ENCODE data around the gene KRT81.

The KRT81 gene

GRCh38 chr12:52291267-52291935 lies at the start of gene KRT81:
Gene KRT81, minus strand, starts transcription at chr12:52291534. Its CDS starts 69 bp downstream, at chr12:52291465.
- DNase-seq: no peak

DNA sequence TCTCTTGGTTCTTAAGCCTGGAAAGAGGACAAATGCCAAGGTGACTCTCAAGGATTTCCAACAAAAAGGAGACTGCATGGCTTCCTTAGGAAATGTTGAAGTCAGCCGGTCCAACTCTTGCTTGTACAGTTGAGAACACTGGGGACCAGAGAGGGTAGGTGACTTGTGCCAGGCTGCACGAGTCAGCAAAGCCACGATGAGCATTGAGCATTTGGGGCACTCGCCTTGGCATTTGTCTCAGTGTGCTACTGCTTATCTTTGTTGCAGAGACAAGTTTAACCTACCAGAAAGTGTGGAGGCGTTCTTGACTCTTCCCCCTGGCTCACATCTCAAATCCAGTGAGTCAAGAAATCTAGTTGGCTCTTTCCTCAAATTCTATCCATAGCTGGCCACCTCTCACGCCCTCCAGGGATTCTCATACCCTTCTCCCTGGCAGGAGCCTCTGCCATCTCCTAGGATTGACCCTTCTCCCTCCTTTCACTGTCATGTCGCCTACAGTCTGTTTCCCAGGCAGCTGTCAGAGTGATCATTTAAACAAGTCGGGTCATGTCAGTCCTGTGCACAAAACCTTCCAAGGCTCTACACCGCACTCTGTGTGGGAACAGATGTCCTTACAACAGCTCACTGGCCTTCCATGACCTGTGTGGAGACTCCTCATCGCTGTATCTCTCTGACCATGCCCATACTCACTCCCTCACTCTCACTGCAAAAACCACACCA lies 47.1 kb upstream of the KRT81 start:
- DNase-seq: no peak

DNA sequence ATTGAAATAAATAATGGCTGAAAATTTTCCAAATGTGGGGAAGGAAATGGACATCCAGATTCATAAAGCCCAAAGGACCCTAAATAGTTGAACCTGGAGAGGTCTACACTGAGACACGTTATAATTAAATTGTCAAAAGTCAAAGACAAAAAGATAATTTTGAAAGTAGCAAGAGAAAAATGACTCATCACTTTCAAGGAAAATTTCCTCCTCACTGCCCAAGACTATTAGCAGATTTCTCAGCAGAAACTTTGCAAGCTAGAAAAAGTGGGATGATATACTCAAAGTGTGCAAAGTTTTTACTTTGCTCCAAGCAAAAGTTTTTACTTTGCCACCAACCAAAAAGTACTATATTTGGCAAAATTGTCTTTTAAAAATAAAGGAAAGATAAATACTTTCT lies 45.7 kb upstream of the KRT81 start:
- DNase-seq: peak in 1 of 3 donors; percentile 16

- no peak for DNase-seq
Measured at GRCh38 chr12:52336641-52337040, 45.3 kb upstream of the KRT81 start.

- no peak for DNase-seq
Measured at GRCh38 chr12:52335598-52336262, 44.4 kb upstream of the KRT81 start.

DNA sequence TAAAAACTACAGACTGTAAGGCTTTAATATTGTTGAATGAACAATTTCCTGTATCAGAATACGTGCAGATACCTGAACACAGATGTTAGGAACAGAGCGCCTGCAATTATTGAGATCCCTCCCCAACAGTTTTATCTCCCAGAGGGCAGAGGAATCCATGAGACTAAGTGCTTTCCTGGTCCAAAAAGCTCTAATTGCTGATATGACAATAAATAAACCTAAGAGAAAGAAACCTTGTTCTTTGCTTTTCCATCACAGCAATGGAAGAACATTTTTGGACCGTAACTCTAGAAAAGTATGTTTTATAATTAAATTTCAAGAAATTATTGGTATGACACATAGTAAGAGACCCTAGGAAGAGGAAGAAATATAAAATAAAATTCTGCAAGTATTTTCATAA lies 42.9 kb upstream of the KRT81 start:
- no peak for DNase-seq

GRCh38 chr12:52333321-52333720 lies 42.0 kb upstream of the KRT81 start:
- DNase-seq: no peak

DNA sequence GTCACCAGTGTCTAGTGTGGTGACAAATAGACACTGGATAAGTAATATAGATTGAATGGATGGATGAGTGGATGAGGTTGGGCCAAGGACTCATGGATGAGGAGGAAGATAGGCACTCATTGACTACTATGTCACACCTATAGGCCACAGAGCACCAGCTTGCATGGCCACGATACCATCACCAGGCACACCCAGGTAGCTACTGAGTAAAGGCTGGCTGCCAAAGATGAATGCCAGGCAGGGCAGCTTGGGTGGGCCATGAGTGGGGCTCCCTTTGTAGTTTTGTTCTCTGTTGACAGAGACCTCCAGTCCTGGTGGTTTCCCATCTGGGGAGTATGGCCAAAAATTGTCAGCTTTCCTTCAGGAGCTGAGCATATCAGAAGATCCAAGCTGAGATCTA lies 41.0 kb upstream of the KRT81 start:
- DNase-seq: no peak

GRCh38 chr12:52331833-52332232 lies 40.5 kb upstream of the KRT81 start:
- DNase-seq: no peak

DNA sequence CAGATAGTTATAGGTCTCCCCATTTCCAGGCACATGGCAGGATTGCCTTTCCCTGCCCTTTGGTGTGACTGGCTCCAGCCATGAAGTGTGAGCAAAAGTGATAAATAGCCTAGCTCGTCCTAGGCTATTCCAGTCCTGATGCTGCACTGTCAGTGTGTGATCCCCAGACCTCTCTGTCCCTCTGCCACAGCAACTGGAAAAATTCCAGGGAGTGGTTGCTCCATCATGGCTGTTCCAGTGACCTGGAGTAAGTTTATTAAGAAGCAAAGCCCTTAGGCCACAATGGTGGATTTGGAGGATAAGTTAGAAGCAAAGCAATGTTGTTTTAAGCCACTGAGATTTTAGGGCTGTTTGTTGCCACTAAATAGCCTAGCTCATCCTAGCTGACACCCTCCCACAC lies 39.7 kb upstream of the KRT81 start:
- no peak for DNase-seq

DNA sequence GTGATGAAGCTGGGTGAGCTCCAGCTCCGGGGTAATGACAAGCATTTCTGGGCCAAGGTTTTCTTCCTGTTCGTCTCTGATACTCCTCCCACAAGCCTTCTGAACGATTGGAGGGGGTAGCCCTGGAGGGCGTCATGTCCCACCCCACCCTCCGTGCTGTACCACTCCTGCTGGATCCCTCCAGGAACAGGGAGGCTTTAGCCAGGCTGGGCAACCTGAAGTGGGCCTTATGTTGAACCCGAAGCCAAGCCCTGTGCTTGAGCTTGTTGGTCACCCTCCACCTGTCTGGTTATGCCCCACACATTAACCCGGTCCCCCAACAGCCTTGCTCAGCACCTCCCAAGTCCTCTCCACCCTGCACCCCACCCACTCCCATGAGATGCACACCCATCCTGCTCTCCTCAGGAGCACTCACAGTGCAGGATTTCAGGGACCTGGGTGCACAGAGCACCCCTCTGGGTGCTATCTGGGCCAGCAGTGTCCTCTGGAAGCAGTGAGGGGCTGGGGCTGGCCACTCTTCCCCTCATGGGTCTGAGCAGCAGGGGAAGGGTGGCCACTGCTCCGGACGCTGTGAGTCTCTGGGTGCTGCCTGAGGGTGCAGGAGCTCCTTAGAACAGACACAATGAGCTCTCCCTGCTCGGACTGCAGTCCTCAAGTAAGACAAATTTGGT lies 36.6 kb upstream of the KRT81 start:
- DNase-seq: no peak

DNA sequence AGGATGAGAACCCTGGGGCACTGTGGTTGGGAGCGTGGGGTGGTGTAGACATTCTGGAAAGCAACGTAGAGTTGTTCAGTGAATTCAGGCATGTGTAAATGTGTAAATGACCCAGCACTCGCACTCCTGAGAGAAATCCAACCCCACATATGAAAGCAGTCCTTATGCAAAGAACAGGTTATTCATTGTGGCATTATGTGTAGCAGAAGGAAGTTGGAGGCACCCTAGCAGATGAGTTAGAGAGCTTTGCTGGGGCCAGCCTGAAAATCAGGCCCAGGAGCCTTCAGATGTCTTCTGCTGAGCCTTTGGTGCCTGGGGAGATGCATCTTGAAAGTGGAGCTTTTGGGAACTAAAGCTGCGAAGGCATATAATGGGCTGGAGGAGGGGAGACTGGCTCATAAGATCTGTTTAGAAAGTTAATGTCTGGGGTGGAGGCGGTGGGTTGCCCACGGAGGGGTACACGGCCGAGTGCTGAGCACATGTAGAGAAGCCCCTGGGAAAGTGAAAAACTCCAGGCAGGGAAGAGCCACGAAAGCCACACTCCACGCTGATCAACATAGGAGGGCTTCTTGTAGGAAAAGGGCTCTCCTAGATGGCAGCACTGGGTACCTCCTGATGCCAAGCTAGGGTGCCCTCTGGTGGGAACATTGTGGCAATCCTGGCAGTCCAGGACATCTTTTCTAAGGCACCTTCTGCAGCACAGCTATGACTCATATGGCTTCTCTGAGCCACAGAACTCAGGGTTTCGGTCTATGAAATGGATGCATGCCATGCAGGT lies 35.9 kb upstream of the KRT81 start:
- DNase-seq: peak; percentile 92 to 94 (median 92)

DNA sequence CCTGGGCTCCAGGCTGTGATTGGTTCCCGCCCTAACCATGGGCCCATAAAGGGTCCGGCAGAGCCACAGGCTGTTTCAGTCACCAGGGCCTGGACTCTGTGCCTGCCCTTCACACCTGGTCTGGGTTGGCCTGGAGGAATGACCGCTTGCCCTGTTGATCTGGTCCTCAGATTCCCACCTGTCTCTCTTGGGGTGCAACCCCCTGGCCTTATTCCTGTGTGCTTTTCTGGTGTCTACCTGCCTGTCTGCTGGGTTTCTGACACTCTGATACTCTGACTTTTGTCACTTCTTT lies 32.8 kb upstream of the KRT81 start:
- no peak for DNase-seq

- no peak for DNase-seq
Measured at GRCh38 chr12:52323416-52324152, 32.2 kb upstream of the KRT81 start.

GRCh38 chr12:52323001-52323400 lies 31.7 kb upstream of the KRT81 start:
- DNase-seq: no peak

DNA sequence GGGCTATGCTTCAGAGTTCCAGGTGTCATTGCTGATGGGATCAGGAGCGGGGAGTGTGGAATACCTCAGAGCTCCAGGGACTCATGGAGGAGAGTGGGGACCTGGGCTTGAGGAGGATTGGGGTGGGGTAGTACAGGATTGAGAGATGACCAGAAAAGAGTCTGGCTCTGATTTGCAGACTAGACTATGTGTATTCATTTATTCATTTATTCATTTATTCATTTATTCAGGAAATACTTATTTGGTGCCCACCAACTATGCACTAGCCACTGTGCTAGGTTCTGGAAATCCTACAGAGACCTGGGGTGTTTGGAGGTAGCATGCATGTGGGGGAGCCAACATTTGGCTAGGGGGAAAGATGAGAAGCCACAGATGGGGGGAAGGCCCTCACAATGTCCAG lies 30.7 kb upstream of the KRT81 start:
- no peak for DNase-seq

DNA sequence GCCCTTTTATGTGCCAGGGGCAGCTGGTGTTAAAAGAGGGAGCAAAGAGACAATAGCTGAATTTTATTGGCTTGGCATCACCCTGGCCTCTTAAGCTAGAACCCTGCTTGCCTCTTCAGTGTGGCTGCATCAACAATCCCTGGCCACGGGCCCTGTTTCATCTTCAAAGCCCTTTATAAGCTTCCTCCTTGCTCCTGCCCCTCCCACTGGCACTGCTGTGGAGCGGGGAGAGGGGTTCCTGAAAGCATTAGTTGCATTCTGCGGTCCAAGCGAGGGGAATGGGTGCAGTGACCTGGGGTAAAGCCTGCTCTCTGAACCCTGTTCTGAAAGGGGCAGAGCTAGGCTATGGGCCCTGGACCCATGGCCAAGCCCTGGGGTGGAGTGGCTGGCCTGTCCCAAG lies 30.1 kb upstream of the KRT81 start:
- DNase-seq: peak in 1 of 3 donors; percentile 12

DNA sequence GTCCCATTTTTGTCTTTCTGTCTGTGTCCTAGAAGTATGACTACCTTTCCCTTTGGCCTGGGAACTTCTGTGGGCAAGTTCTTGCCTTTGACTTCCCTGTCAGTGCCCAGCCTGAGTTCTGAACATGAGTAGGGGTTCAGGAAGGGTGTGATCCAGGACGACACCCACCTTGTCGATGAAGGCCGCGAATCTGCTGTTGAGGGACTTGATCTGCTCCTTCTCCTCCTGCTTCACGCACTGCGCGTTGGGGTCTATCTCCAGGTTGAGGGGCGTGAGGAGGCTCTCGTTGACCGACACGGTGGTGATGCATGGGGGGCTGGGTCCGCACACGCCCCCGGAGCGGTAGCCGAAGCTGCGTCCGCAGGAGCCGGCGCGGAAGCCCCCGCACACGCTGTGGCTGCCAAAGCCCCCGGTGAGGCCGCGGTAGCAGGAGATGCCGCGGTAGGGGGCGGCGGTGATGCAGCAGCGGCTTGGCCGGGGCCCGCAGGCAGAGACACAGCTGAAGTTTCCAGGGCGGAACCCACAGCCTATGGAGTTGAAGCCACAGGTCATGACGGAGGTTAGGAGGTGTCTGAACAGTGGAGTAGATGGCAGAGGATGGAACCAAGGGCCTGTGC lies 29.6 kb upstream of the KRT81 start, which contains the start of gene KRT83:
TSS of gene KRT83 (minus strand) at position 615 of the 617 bp plus-strand sequence. CDS start at position 552, 63 bp downstream.
- DNase-seq: no peak

- DNase-seq: no peak
Measured at GRCh38 chr12:52319097-52319496, 27.8 kb upstream of the KRT81 start.

DNA sequence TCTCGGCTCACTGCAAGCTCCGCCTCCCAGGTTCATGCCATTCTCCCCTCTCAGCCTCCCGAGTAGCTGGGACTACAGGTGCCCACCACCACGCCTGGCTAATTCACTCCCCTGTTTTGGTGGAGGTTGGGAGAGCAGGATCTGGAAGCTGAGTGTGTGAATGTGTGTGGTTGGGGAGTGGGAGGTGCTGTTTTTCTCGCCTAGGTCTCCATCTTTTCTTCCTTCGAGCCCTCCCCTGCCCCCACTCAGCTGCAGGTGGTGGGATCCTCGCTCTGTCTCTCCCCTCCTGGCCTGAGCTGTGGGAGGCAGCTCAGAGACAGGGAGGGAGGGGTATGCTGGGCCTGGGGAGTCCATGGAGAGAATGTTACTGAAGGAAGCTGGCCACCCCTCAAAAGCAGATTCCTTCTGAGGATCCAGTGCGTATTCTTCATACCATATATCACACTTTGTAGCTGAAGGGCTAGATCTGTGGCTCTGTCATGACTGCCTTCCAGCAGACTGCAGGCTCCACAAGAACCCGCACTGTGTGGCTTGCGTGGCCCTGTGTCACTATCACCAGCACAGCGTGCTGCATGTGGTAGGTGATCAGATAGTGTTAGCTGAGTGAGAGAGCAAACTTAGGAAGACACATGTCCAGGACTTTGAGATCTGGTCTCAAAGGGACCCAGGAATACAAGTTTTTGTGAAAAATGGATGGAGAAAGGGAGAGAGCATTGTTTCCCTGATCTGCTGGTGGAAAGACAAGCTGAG lies 27.1 kb upstream of the KRT81 start:
- DNase-seq: no peak
